DND-41 (cell line): Measurements from ENCODE around the gene ERCC4.

ENCODE experiments used
- ATAC-seq: fragments of 200-7000 bp; cut with Tn5 transposase; 3 replicates; pipeline ENCODE4 v1.9.1; 2021; ENCODE audit warnings: low read depth; ENCODE audit not compliant: insufficient read depth
- DNase-seq: peaks from one replicate; pipeline ENCODE4 v3.0.0-alpha.2; 2020
- H2AFZ ChIP-seq: 2 replicates; pipeline ENCODE4 v1.6.0; 2012; ENCODE audit warnings: low read depth, low read length
- H3K27ac ChIP-seq: 2 replicates; pipeline ENCODE4 v1.5.1; 2012; ENCODE audit warnings: low read length, inconsistent platforms
- H3K27me3 ChIP-seq: fragments of 200-600 bp; sonication (generic); 2 replicates; pipeline ENCODE4 v1.6.0; 2012; ENCODE audit warnings: low read length, mild to moderate bottlenecking, inconsistent platforms; ENCODE audit not compliant: insufficient read depth, poor library complexity
- H3K36me3 ChIP-seq: 2 replicates; pipeline ENCODE4 v1.5.1; 2012; ENCODE audit warnings: low read length, inconsistent platforms; ENCODE audit not compliant: insufficient read depth
- H3K4me1 ChIP-seq: 2 replicates; pipeline ENCODE4 v1.5.1; 2012; ENCODE audit warnings: mild to moderate bottlenecking, low read length; ENCODE audit not compliant: insufficient read depth
- H3K4me2 ChIP-seq: 2 replicates; pipeline ENCODE4 v1.6.0; 2012; ENCODE audit warnings: mild to moderate bottlenecking, moderate library complexity, low read length, inconsistent platforms; ENCODE audit not compliant: insufficient read depth
- H3K4me3 ChIP-seq, 2 experiments: fragments of 200-600 bp in 1 of 2; shearing (Covaris generic) in 1 of 2; 2 replicates each; pipeline ENCODE4 v1.5.1; 2012 to 2016; ENCODE audit warnings: inconsistent platforms in 2 of 2, low read length in 2 of 2, mild to moderate bottlenecking in 2 of 2, low read depth in 1 of 2, moderate library complexity in 1 of 2
- H3K79me2 ChIP-seq: 2 replicates; pipeline ENCODE4 v1.6.0; 2012; ENCODE audit warnings: low read length, inconsistent platforms; ENCODE audit not compliant: insufficient read depth
- H3K9ac ChIP-seq: 2 replicates; pipeline ENCODE4 v1.6.0; 2012; ENCODE audit warnings: low read depth, mild to moderate bottlenecking, inconsistent platforms, low read length, moderate library complexity
- H3K9me3 ChIP-seq: 2 replicates; pipeline ENCODE4 v1.5.1; 2012; ENCODE audit warnings: low read length, moderate library complexity, mild to moderate bottlenecking, inconsistent platforms; ENCODE audit not compliant: insufficient read depth, severe bottlenecking
- H4K20me1 ChIP-seq: 2 replicates; pipeline ENCODE4 v1.6.0; 2012; ENCODE audit warnings: low read length; ENCODE audit not compliant: insufficient read depth
- EZH2 ChIP-seq: IDR thresholded peaks from 3 replicates; pipeline ENCODE4 v1.6.1; 2012; ENCODE audit warnings: borderline replicate concordance, low read depth, mild to moderate bottlenecking, moderate library complexity, low read length, inconsistent platforms; ENCODE audit not compliant: severe bottlenecking
- TF ChIP-seq, protein P1 (sequence below): IDR thresholded peaks from 2 replicates; pipeline ENCODE4 v1.5.1; 2012; ENCODE audit warnings: borderline replicate concordance, low read length, moderate library complexity, mild to moderate bottlenecking; ENCODE audit not compliant: poor library complexity, severe bottlenecking; ENCODE audit errors: extremely low read depth

ERCC4 gene

DNA sequence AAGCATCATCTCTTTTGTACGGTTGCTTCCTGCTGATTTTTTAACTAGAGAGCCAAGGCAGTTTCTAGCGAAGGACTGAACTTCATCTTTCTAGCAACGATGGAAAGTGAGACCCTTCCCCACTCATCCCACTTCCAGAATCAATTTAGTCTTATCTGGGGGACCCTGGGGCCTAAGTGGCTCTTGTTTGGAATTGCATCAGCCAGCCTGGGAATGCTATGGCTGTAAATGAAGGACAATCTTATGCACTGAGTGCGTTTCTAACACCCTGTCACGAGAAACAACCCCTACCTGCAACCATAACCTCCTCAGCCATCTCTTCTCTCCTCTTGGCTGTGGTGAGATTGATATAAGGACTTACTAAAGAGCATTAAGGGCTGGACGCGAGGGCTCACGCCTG, 64.8 kb downstream of the ERCC4 start:
- Histone ChIP-seq H3K9ac (no peak overlapping the region), H2AFZ (peak overlapping the region; percentile 10; the same call in 1 of the 2 replicates), H3K27ac (no peak overlapping the region)

DNA sequence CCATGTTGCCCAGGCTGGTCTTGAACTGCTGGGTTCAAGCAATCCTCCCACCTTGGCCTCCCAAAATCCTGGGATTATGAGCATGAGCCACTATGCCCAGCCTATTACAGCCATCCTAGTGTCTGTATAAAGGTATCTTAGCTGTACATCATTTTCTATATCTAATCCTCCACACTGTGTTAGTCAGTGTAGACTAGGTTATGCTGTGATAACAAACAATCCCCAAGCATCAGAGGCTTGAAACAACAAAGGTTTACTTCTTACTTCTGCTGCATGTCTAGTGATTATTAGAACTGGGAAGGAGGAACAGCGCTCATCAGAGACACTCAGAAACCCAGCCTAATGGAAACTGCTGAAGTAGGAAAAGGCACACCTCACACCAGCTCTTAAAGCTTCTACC, 68.1 kb downstream of the ERCC4 start:
- Histone ChIP-seq H3K4me1 (no peaks in the 10 kb centered on the region), H3K9me3 (no peaks in the 10 kb centered on the region), H3K27me3 (no peaks in the 10 kb centered on the region), H3K79me2 (no peaks in the 10 kb centered on the region), H3K27ac (no peak overlapping the region), H3K4me2 (no peak overlapping the region), H3K4me3 (no peak overlapping the region), H3K9ac (no peak overlapping the region), H4K20me1 (no peaks in the 10 kb centered on the region), H2AFZ (no peak overlapping the region), H3K36me3 (no peaks in the 10 kb centered on the region)
- ATAC-seq (no peak), DNase-seq (no peak)
- TF ChIP-seq, protein P1, sequence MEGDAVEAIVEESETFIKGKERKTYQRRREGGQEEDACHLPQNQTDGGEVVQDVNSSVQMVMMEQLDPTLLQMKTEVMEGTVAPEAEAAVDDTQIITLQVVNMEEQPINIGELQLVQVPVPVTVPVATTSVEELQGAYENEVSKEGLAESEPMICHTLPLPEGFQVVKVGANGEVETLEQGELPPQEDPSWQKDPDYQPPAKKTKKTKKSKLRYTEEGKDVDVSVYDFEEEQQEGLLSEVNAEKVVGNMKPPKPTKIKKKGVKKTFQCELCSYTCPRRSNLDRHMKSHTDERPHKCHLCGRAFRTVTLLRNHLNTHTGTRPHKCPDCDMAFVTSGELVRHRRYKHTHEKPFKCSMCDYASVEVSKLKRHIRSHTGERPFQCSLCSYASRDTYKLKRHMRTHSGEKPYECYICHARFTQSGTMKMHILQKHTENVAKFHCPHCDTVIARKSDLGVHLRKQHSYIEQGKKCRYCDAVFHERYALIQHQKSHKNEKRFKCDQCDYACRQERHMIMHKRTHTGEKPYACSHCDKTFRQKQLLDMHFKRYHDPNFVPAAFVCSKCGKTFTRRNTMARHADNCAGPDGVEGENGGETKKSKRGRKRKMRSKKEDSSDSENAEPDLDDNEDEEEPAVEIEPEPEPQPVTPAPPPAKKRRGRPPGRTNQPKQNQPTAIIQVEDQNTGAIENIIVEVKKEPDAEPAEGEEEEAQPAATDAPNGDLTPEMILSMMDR: no peak
- TF ChIP-seq EZH2: no peak

More for the DNA sequence above, 64.8 kb downstream of the ERCC4 start:
- no peak for DNase-seq
- H3K4me1 ChIP-seq: no peaks in the 10 kb centered on the region
- no peaks in the 10 kb centered on the region for H3K79me2 ChIP-seq
- no peak overlapping the region for H3K4me2 ChIP-seq
- no peaks in the 10 kb centered on the region for H3K9me3 ChIP-seq
- no peak overlapping the region for H3K4me3 ChIP-seq
- no peaks in the 10 kb centered on the region for H3K36me3 ChIP-seq
- no peak for ATAC-seq
- H4K20me1 ChIP-seq: no peaks in the 10 kb centered on the region
- peaks cover 3% of the 10 kb centered on the region for H3K27me3 ChIP-seq
- TF ChIP-seq, protein P1: no peak
- TF ChIP-seq EZH2: no peak

DNA sequence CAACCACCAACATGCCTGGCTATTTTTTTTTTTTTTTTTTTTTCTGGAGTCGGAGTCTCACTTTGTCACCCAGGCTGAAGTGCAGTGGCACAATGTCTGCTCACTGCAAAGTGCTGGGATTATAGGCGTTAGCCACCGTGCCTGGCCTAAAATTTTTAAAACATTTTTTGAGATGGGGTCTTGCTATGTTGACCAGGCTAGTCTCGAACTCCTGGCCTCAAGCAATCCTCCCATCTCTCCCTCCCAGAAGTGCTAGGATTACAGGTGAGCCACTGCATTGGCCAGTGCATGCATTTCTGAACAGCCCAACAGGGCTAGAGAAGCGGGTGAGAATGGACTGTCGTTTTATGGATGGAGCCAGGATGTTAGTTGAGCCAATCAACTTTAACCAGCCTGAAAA, 72.4 kb downstream of the ERCC4 start:
- no peaks in the 10 kb centered on the region for H3K4me1 ChIP-seq
- H3K27ac ChIP-seq: no peak overlapping the region
- no peak overlapping the region for H3K4me2 ChIP-seq
- DNase-seq (no peak), ATAC-seq (no peak)
- H3K36me3 ChIP-seq: no peaks in the 10 kb centered on the region
- no peaks in the 10 kb centered on the region for H3K27me3 ChIP-seq
- H3K9ac ChIP-seq: no peak overlapping the region
- H3K4me3 ChIP-seq: no peak overlapping the region
- no peak overlapping the region for H2AFZ ChIP-seq
- H3K9me3 ChIP-seq: no peaks in the 10 kb centered on the region
- no peaks in the 10 kb centered on the region for H3K79me2 ChIP-seq
- TF ChIP-seq, protein P1: no peak
- TF ChIP-seq EZH2: no peak
- H4K20me1 ChIP-seq: no peaks in the 10 kb centered on the region

DNA sequence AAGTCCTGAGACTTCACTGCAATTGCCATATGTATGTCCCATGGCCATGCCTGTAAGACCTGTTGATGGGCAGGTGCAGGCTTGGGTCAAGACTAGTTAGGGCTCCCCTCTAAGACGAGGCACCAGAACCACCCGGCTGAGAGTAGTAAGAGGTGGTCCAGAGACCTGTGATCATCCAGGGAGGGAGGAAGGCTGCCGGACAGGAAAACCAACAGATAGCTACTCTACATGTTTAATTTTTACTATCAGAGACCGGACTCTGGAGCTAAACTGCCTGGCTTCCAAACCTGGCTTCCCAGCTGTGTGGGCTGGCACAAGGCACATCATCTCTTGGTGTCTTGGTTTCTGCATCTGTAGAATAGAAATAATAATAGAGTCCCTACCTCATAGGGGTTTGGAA, 73.0 kb downstream of the ERCC4 start:
- Histone ChIP-seq H4K20me1 (no peaks in the 10 kb centered on the region), H3K4me3 (no peak overlapping the region), H2AFZ (no peak overlapping the region), H3K27ac (no peak overlapping the region), H3K4me1 (no peaks in the 10 kb centered on the region), H3K27me3 (no peaks in the 10 kb centered on the region), H3K79me2 (no peaks in the 10 kb centered on the region), H3K9me3 (no peaks in the 10 kb centered on the region), H3K4me2 (no peak overlapping the region), H3K36me3 (no peaks in the 10 kb centered on the region), H3K9ac (no peak overlapping the region)
- no peak for TF ChIP-seq EZH2
- TF ChIP-seq, protein P1: no peak
- no peak for ATAC-seq
- DNase-seq: no peak
